Hepatocyte (in vitro differentiated cells): ENCODE results near the gene WBP11. TPM values are rescaled to one million over a fixed set of nuclear protein-coding genes. Genes with fewer than 3 reads are reported as not detected.

ENCODE experiments used
- DNase-seq: peaks from one replicate; pipeline ENCODE4 v3.0.0-alpha.2; 2016; ENCODE audit warnings: low spot score
- H2AFZ ChIP-seq: fragments of 200-600 bp; sonication (generic); 2 replicates; pipeline ENCODE4 v1.6.0; 2016; ENCODE audit warnings: antibody characterized with exemption, mild to moderate bottlenecking
- H3K27ac ChIP-seq: fragments of 200-600 bp; sonication (generic); 2 replicates; pipeline ENCODE4 v1.5.1; 2016; ENCODE audit warnings: mild to moderate bottlenecking
- H3K27me3 ChIP-seq: fragments of 200-600 bp; sonication (generic); 2 replicates; pipeline ENCODE4 v1.6.1; 2016
- H3K36me3 ChIP-seq: fragments of 200-600 bp; sonication (generic); replicated peaks from 2 replicates; pipeline ENCODE4 v1.5.1; 2016; ENCODE audit warnings: low read depth; ENCODE audit not compliant: insufficient read depth
- H3K4me1 ChIP-seq: fragments of 200-600 bp; sonication (generic); 2 replicates; pipeline ENCODE4 v1.5.1; 2016; ENCODE audit warnings: mild to moderate bottlenecking, moderate library complexity; ENCODE audit not compliant: insufficient read depth
- H3K4me2 ChIP-seq: fragments of 200-600 bp; sonication (generic); 2 replicates; pipeline ENCODE4 v1.6.0; 2016
- H3K4me3 ChIP-seq: fragments of 200-600 bp; sonication (generic); 2 replicates; pipeline ENCODE4 v1.5.1; 2016; ENCODE audit warnings: mild to moderate bottlenecking
- H3K79me2 ChIP-seq: fragments of 200-600 bp; sonication (generic); 2 replicates; pipeline ENCODE4 v1.6.0; 2017; ENCODE audit warnings: mild to moderate bottlenecking
- H3K9me2 ChIP-seq: fragments of 200-600 bp; sonication (generic); replicated peaks from 2 replicates; pipeline ENCODE4 v1.6.0; 2017; ENCODE audit warnings: mild to moderate bottlenecking; ENCODE audit not compliant: insufficient read depth
- H3K9me3 ChIP-seq: fragments of 200-600 bp; sonication (generic); 2 replicates; pipeline ENCODE4 v1.5.1; 2016; ENCODE audit warnings: low read depth, mild to moderate bottlenecking
- H4K20me1 ChIP-seq: fragments of 200-600 bp; sonication (generic); 2 replicates; pipeline ENCODE4 v1.6.0; 2016; ENCODE audit warnings: mild to moderate bottlenecking; ENCODE audit not compliant: insufficient read depth, poor library complexity, severe bottlenecking
- CTCF ChIP-seq: fragments of 200-600 bp; sonication (generic); IDR thresholded peaks from 2 replicates; pipeline ENCODE4 v1.5.1; 2016; ENCODE audit warnings: antibody characterized with exemption, mild to moderate bottlenecking; ENCODE audit not compliant: poor library complexity
- EZH2 ChIP-seq: fragments of 200-600 bp; sonication (generic); IDR thresholded peaks from 2 replicates; pipeline ENCODE4 v1.6.1; 2016; ENCODE audit warnings: antibody characterized with exemption, mild to moderate bottlenecking, borderline replicate concordance
- EZH2phosphoT487 ChIP-seq: fragments of 200-600 bp; sonication (generic); IDR thresholded peaks from one replicate; pipeline ENCODE4 v1.6.1; 2018; ENCODE audit warnings: antibody characterized with exemption, mild to moderate bottlenecking, low read depth, moderate library complexity; ENCODE audit not compliant: unreplicated experiment, severe bottlenecking
- WGBS: methylation state at CpG from one replicate; pipeline ENCODE4 v1.1.6; 2016; ENCODE audit warnings: low lambda C conversion rate; ENCODE audit errors: missing lambda C conversion rate; 5-methylcytosine and 5-hydroxymethylcytosine counted together
- polyA plus RNA-seq: library from polyadenylated mRNA; unstranded; fragments of >200 nt; fragmentation: Nextera tagmentation; extraction: Ambion mirVana; gene quantifications from 2 replicates; pipeline ENCODE4 v1.2.1, GENCODE V29; 2016
- total RNA-seq: library from RNA; depleted of rRNA; stranded (reverse); fragments of >200 nt; gene quantifications from 2 replicates; pipeline ENCODE4 v1.2.3, GENCODE V29; 2014

WBP11 gene
- total and polyA plus RNA-seq, 2 experiments from 2014 or later = 26.6 to 39.3 TPM

GRCh38 chr12:14775636-14775980 lies 27.7 kb downstream of the WBP11 start:
- DNase-seq = no peak
- Histone ChIP-seq H2AFZ (peak overlapping the region; percentile 32), H3K9me2 (no peaks in the 10 kb centered on the region), H3K36me3 (no peaks in the 10 kb centered on the region), H3K4me2 (peak overlapping the region; percentile 82), H3K4me1 (peaks cover 31% of the 10 kb centered on the region), H3K9me3 (no peaks in the 10 kb centered on the region), H3K27me3 (no peaks in the 10 kb centered on the region), H3K79me2 (peaks cover 39% of the 10 kb centered on the region), H3K4me3 (peak overlapping the region; percentile 84), H3K27ac (peak overlapping the region; percentile 98), H4K20me1 (no peaks in the 10 kb centered on the region)
- TF ChIP-seq CTCF (no peak), EZH2phosphoT487 (no peak), EZH2 (no peak)
- WGBS = 41% methylated on average over 1 of the region's 1 CpG

- peak; percentile 62 for DNase-seq
Measured at GRCh38 chr12:14774906-14775635, 28.2 kb downstream of the WBP11 start.

GRCh38 chr12:14774074-14774905 lies 29.0 kb downstream of the WBP11 start:
- 2% methylated on average over 66 of the region's 67 CpGs for WGBS
- no peaks in the 10 kb centered on the region for H3K27me3 ChIP-seq
- peak overlapping the region; percentile 82 for H3K4me2 ChIP-seq
- H3K79me2 ChIP-seq = peaks cover 53% of the 10 kb centered on the region
- peak overlapping the region; percentile 44 for H2AFZ ChIP-seq
- peak; percentile 98 for DNase-seq
- H3K9me2 ChIP-seq = no peaks in the 10 kb centered on the region
- H3K9me3 ChIP-seq = no peaks in the 10 kb centered on the region
- no peak for TF ChIP-seq EZH2phosphoT487
- TF ChIP-seq EZH2 = no peak
- TF ChIP-seq CTCF = no peak
- H3K27ac ChIP-seq = peak overlapping the region; percentile 98
- peaks cover 31% of the 10 kb centered on the region for H3K4me1 ChIP-seq
- no peaks in the 10 kb centered on the region for H3K36me3 ChIP-seq
- H4K20me1 ChIP-seq = peaks cover 10% of the 10 kb centered on the region
- peak overlapping the region; percentile 84 for H3K4me3 ChIP-seq

More at GRCh38 chr12:14774906-14775635, 28.2 kb downstream of the WBP11 start:
- TF ChIP-seq CTCF = no peak
- TF ChIP-seq EZH2phosphoT487 = no peak
- no peak for TF ChIP-seq EZH2
- WGBS = 4% methylated on average over 32 of the region's 34 CpGs
- H4K20me1 ChIP-seq = peaks cover 3% of the 10 kb centered on the region
- H2AFZ ChIP-seq = peak overlapping the region; percentile 32
- H3K9me3 ChIP-seq = no peaks in the 10 kb centered on the region
- H3K27ac ChIP-seq = peak overlapping the region; percentile 98
- no peaks in the 10 kb centered on the region for H3K9me2 ChIP-seq
- peaks cover 31% of the 10 kb centered on the region for H3K4me1 ChIP-seq
- peak overlapping the region; percentile 82 for H3K4me2 ChIP-seq
- H3K36me3 ChIP-seq = no peaks in the 10 kb centered on the region
- H3K4me3 ChIP-seq = peak overlapping the region; percentile 84
- peaks cover 45% of the 10 kb centered on the region for H3K79me2 ChIP-seq
- no peaks in the 10 kb centered on the region for H3K27me3 ChIP-seq
